HG03045 (cell line): ENCODE data around the gene OR10A6.

ENCODE experiments used
- ATAC-seq: cut with Tn5 transposase; IDR thresholded peaks from one replicate; pipeline ENCODE4 v1.9.1; 2021; ENCODE audit warnings: mild to moderate bottlenecking, moderate library complexity; ENCODE audit not compliant: unreplicated experiment

The OR10A6 gene

GRCh38 chr11:7910286-7910788, 20.7 kb downstream of the OR10A6 start:
- ATAC-seq = no peak

DNA sequence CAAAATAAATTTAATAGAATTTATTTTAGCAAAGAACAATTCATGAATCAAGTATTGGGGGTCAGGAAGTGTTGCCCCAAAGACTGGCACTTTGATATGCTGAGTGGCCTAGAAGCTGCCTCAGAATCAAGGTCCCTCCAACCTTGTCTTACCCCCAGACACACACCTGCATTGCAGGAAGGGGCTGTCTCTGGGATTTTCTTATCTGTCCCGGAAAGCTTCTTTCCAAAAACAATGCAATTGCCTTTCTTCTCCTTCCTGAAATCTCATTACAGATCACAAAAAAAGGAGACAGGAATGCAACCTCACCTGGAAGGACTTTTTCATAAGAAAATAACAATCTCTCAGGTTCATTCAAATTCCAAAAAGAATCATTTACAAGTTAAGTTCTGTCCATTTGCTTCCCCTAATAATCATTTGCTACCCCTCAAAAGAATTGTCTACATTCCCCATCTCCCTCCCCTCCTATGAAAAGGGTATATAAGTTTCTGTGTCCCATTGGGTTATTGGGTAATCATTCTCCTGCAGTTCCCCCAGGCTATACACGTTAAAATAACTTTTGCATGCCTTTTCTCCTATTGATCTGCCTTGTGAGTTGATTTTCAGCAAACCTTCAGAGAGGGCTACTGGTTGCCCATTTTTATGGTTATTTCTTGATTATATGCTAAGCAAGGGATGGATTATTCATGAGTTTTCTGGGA, 21.3 kb downstream of the OR10A6 start:
- ATAC-seq = no peak

GRCh38 chr11:7907121-7907520, 23.9 kb downstream of the OR10A6 start:
- no peak for ATAC-seq

DNA sequence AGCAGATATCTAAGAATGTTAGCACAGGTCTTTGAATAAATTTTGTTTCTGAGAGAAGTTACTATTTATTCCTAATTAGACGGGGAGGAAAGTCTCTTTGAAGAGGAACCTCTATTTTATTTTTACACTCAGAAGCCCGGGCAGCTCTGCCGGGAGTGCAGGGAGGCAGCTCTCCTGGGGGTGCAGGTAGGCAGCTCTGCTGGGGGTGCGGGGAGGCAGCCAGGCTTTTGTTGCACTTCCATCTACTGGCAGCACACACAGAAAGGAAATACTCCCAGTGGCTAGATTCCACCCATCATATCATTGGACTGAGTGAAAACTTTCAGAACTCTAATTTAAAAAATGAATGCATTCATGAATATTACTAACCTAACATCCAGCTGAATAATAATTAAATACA, 24.6 kb downstream of the OR10A6 start:
- ATAC-seq = no peak

DNA sequence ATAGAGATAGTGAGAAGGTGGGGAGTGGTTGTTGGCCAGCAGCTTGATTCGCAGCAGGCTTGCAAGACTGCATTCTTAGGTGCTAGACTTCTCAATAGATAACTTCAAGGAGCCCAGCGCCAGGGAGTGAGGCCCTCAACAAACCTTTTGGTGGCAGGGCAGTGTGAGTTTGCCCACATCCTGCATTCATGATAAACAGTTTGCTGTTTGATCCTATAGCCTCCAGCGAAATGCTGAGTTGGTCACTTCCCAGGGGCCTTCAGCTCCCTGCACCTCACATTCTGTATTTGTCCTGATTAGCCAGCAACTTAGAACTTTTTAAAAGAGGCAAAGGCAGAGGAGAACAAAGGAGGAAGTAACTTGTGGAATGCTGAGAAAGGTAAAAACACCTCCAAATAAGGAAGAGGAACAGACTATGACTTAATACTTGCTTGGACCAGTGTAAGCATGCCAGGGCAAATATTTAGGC, 25.1 kb downstream of the OR10A6 start:
- ATAC-seq = no peak

DNA sequence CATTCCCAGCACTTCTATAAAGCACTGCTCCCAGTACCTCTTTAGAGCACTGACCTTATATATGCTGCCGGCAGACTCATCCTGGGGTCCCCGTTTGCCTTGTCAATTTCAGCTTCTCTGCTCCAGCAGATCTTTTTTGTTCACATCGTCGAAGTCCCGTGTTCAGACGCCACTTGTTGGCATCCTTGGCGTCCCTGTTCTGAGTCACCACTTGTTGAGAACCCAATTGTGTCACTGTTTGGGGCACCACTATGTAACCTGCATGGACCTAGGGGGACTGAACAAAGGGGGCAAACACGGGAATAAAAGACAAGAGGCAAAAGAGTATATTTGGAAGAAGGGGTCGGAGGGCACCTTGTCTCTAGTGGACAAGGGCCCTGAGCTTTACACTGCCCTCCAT, 25.5 kb downstream of the OR10A6 start:
- no peak for ATAC-seq

GRCh38 chr11:7904917-7905316, 26.2 kb downstream of the OR10A6 start:
- no peak for ATAC-seq

GRCh38 chr11:7903940-7904339, 27.1 kb downstream of the OR10A6 start:
- no peak for ATAC-seq

DNA sequence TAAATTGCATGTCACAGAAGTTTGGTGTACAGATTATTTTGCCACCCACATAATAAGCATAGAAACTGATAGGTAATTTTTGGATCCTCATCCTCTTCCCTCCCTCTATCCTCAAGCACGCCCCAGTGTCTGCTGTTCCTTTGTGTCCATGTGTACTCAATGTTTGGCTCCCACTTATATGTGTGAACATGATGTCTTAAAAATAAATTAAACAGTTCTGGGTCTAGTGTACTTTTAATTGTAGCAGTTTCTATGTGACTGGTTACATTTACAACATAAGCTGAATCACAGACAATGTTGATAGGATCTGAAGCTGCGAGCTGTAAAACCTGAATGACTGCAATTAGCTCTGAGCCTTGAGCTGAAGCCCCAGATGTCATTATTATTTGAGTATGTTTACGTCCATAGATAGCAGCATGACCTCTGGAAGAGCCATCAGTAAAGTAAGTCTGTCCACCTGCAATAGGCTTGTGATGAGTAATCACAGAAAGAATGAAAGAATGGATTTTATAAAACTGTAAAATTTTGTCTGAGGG, 29.7 kb downstream of the OR10A6 start:
- ATAC-seq = no peak

DNA sequence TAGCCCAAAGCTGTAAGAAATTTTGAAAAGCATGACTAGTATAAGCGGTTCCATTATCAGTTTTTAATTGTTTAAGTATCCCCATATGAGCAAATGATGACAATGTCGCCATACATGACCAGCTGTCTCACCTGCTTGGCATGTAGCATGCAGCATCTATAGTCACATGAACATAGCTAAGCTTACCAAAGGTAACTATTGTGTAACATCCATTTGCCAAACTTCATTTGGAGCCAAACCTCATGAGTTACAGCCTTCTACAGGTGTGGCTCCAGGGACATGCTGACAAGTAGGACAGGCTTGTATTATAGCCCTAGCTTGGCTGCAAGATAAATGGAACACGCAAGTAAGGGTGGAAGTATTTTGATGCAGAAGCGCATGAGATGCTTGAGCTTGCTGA, 30.4 kb downstream of the OR10A6 start:
- ATAC-seq = no peak

DNA sequence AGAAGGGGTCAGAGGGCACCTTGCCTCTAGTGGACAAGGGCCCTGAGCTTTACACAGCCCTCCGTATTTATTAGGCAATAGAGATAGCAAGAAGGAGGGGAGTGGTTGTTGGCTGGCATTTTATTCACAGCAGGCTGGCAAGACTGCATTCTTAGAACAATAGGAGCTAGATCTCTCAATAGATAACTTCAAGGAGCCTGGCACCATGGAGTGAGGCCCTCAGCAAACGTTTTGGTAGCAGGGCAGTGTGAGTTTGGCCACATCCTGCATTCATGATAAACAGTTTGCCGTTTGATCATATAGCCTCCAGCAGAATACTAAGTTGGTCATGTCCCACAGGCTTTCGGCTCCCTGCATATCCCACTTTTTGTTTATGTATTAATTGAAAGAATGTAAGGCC, 31.6 kb downstream of the OR10A6 start:
- no peak for ATAC-seq

- ATAC-seq = no peak
These were observed 32.3 kb downstream of the OR10A6 start for GRCh38 chr11:7898666-7899283.

DNA sequence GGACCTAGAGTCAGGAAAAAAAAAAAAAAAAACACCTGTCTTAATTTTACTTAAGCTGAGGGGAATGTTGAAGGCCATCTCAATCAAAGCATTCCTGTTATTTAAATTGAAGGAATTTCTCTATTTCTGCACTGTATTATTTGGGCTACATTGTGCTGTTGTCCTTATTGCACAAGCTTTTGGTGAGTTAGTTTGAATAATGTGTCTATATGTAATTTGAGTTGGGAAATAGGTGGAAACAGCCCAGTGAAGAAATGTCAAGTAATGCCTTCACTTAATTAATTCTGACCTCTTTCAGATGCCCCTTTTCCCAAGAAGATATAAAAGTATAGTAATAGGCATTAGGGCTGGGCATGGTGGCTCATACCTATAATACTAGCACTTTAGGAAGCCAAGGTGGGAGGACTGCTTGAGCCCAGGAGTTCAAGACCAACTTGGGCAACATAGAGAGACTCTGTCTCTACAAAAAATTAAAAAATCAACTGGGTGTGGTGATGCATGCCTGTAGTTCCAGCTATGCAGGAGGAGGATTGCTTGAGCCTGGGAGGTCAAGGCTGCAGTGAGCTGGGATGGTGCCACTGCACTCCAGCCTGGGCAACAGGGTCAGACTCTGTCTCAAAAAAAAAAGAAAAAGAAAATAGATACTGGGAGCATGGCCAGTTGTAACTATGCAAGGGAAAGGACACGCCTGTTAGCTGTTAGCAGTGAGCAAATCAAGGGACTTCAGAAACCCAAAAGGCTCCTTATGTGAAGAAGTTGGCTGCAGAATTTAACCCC, 34.9 kb downstream of the OR10A6 start:
- ATAC-seq = no peak

DNA sequence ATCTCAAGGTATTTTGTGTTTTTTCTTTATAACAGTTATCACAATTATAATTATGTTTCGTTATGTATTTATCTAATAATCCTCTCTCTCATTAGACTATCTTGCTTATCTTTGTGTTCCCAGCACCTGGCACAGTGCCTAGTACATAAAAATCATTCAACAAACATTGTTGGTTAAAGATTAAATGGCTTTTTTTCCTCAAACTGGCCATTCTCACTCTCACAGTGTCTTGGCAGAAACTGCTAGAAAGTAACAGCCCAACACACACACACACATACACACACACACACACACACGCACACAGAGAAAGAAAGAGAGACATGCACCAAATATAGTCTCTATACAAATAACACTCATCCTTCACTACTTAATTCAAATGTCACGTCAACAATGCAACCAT, 36.8 kb downstream of the OR10A6 start:
- ATAC-seq = no peak

GRCh38 chr11:7893796-7894195, 37.3 kb downstream of the OR10A6 start:
- ATAC-seq = no peak

- ATAC-seq = peak; percentile 58
These were observed 38.2 kb downstream of the OR10A6 start for GRCh38 chr11:7892840-7893254.

DNA sequence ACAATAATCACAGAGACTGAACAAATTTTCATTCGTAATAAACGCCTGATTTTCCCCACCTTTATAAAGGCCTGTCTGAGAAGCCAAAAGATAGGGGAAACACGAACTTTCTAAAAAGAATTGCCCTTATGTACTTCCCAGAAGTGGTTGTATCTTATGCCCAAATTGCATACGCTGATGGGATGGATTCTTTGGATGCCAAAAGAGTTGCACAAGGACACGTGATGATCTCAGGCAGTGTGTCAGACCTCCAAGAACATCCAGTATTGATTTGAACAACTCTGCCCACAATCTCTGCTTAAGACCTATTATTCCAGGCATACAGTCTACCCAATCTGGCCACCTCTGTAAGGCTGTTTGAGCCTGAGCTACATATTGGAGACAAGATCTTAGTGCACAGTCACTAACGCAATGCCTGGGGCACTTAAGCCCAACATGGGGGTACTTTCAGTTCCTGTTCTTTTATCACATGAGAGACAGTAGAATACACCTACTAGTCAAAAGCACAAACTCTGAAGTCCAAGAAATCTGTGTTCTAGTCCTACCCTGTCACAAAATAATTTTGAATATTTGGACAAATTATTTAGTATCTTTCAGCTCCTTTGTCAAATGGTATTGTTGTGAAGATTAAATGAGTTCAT, 38.9 kb downstream of the OR10A6 start:
- peak; percentile 40 for ATAC-seq

DNA sequence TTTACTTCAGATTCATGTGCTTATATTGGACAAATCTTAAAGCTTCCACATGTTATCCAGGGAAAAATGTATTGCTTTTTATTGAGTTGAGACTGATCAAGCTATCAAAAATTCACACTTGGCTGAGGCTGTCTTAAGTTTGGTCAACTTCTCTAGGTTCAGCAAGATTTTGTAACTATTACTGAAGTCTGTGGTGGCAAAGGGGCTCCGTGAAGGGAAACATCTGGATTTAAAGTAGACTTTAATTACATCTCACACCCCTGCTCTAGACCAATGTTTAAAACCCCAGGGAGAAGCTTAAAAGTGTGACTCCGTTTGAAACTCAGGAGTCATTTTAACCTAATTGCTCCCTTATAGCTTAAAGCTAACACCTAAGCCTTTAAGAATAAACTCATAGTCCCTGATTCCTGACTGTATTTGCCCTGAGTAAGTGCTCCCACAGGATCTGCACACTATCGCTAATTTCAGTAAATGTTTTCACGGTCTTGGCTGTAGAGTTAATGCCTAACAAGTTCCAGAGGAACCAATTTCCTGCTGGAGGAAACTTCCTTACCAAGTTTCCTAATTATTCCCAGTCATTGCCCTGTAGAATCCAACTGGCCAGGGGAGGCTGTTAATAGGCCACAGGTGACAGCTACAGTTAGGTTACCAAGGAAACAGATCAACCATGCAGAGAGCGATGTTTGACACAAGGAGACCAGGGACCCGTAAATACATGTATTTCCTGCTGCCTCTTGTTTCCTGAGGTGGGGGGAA, 40.5 kb downstream of the OR10A6 start:
- ATAC-seq = no peak

GRCh38 chr11:7889985-7890384, 41.1 kb downstream of the OR10A6 start:
- no peak for ATAC-seq

DNA sequence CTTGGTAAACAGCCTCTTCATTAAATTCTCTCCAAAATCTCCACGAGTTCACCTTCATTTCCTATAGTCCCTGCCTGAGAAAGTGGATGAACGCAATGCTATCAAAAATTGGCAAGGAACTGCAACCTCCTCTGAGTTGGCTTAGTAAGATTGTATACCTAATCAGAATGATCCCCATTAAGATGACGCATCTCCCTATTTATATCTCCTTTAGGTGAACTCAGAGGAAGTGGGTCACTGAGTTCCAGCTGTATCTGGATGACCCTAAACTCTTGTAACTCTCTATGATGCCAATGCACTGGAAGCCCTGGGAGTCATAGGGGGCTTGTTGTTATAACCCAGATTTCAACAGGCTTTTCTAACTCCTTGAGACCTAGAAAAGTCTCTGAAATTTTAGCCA, 48.2 kb downstream of the OR10A6 start:
- ATAC-seq = no peak
